Loucy (cell line): ENCODE results near the gene KRT17.

Experiments used
- H2AFZ ChIP-seq: fragments of 200-600 bp; sonication (generic); 2 replicates; pipeline ENCODE4 v1.6.0; 2016; ENCODE audit warnings: antibody characterized with exemption, mild to moderate bottlenecking, low read length, moderate library complexity
- H3F3A ChIP-seq: fragments of 200-600 bp; 2 replicates; pipeline ENCODE4 v1.6.0; 2016; ENCODE audit warnings: antibody characterized with exemption, low read depth, mild to moderate bottlenecking
- H3K27me3 ChIP-seq: fragments of 200-600 bp; sonication (generic); 2 replicates; pipeline ENCODE4 v1.6.1; 2014; ENCODE audit warnings: low read length, mild to moderate bottlenecking; ENCODE audit not compliant: insufficient read depth, poor library complexity, severe bottlenecking
- H3K36me3 ChIP-seq: fragments of 200-600 bp; sonication (generic); 2 replicates; pipeline ENCODE4 v1.6.1; 2016; ENCODE audit warnings: low read length; ENCODE audit not compliant: insufficient read depth
- H3K4me1 ChIP-seq: fragments of 200-600 bp; sonication (generic); 2 replicates; pipeline ENCODE4 v1.5.1; 2014; ENCODE audit warnings: low read length, mild to moderate bottlenecking; ENCODE audit not compliant: insufficient read depth, poor library complexity, severe bottlenecking
- H3K4me2 ChIP-seq: fragments of 200-600 bp; sonication (generic); 2 replicates; pipeline ENCODE4 v1.6.0; 2014; ENCODE audit warnings: antibody characterized with exemption, low read length, low read depth, mild to moderate bottlenecking; ENCODE audit not compliant: poor library complexity, severe bottlenecking
- H3K4me3 ChIP-seq: fragments of 200-600 bp; sonication (generic); 2 replicates; pipeline ENCODE4 v1.5.1; 2014; ENCODE audit warnings: low read length, mild to moderate bottlenecking, mixed read lengths; ENCODE audit not compliant: poor library complexity, severe bottlenecking
- H3K79me2 ChIP-seq: fragments of 200-600 bp; sonication (generic); 2 replicates; pipeline ENCODE4 v1.6.1; 2014; ENCODE audit warnings: low read length; ENCODE audit not compliant: insufficient read depth
- H3K9ac ChIP-seq: fragments of 200-600 bp; sonication (generic); 2 replicates; pipeline ENCODE4 v1.6.0; 2014; ENCODE audit warnings: mild to moderate bottlenecking, low read depth, low read length, moderate library complexity; ENCODE audit not compliant: poor library complexity, severe bottlenecking
- H3K9me2 ChIP-seq: fragments of 200-600 bp; sonication (generic); replicated peaks from 2 replicates; pipeline ENCODE4 v1.6.1; 2016; ENCODE audit warnings: low read depth, low read length, mixed read lengths
- H3K9me3 ChIP-seq: fragments of 200-600 bp; sonication (generic); 2 replicates; pipeline ENCODE4 v1.6.1; 2014; ENCODE audit warnings: mild to moderate bottlenecking, antibody characterized with exemption, low read length, low read depth; ENCODE audit not compliant: insufficient read depth
- H4K20me1 ChIP-seq: fragments of 200-600 bp; sonication (generic); 2 replicates; pipeline ENCODE4 v1.6.0; 2014; ENCODE audit warnings: antibody characterized with exemption, low read length, mild to moderate bottlenecking; ENCODE audit not compliant: insufficient read depth, poor library complexity, severe bottlenecking
- EZH2phosphoT487 ChIP-seq: fragments of 200-600 bp; IDR thresholded peaks from 2 replicates; pipeline ENCODE4 v1.6.1; 2018; ENCODE audit warnings: antibody characterized with exemption, mild to moderate bottlenecking, moderate library complexity, borderline replicate concordance
- TF ChIP-seq, protein P1 (sequence below): fragments of 200-600 bp; sonication (generic); conservative IDR thresholded peaks from 2 replicates; pipeline ENCODE4 v1.5.1; 2014; ENCODE audit warnings: mild to moderate bottlenecking, antibody characterized with exemption, low read length

Gene KRT17

DNA sequence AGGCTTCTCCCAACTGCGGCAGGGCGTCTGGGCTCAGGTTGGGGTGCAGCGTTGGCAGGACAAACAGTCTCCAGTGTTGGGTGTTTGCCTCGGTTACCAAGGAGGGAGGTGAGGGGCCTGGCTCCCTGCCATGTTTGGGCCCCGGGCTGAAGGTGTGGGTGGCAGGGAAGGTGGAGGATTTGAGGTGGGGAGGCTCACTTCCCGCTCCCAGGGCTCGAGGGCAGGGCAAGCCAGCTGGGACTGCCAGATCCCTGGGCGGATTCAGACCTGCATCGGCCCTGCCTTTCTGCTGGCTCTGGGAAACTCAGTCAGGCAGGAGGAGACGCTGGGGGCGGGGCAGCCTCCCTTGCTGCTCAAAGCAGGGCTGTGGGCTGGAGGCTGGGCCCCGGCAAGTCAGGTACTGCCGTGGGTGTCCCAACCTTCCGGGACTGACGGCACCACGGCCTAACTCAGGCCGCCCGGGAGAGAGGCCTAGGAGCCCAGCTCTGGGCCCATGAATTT, 31.3 kb upstream of the KRT17 start:
- Histone ChIP-seq H3K9me3 (no peaks in the 10 kb centered on the region), H3K9ac (no peak overlapping the region), H3K79me2 (no peaks in the 10 kb centered on the region), H4K20me1 (no peaks in the 10 kb centered on the region), H3K4me3 (no peak overlapping the region), H3K4me2 (no peak overlapping the region), H3K36me3 (no peaks in the 10 kb centered on the region), H3K9me2 (no peaks in the 10 kb centered on the region), H3K27me3 (no peaks in the 10 kb centered on the region), H3F3A (no peaks in the 10 kb centered on the region), H3K4me1 (no peaks in the 10 kb centered on the region), H2AFZ (no peak overlapping the region)
- no peak for TF ChIP-seq EZH2phosphoT487
- TF ChIP-seq, protein P1, sequence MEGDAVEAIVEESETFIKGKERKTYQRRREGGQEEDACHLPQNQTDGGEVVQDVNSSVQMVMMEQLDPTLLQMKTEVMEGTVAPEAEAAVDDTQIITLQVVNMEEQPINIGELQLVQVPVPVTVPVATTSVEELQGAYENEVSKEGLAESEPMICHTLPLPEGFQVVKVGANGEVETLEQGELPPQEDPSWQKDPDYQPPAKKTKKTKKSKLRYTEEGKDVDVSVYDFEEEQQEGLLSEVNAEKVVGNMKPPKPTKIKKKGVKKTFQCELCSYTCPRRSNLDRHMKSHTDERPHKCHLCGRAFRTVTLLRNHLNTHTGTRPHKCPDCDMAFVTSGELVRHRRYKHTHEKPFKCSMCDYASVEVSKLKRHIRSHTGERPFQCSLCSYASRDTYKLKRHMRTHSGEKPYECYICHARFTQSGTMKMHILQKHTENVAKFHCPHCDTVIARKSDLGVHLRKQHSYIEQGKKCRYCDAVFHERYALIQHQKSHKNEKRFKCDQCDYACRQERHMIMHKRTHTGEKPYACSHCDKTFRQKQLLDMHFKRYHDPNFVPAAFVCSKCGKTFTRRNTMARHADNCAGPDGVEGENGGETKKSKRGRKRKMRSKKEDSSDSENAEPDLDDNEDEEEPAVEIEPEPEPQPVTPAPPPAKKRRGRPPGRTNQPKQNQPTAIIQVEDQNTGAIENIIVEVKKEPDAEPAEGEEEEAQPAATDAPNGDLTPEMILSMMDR = no peak

DNA sequence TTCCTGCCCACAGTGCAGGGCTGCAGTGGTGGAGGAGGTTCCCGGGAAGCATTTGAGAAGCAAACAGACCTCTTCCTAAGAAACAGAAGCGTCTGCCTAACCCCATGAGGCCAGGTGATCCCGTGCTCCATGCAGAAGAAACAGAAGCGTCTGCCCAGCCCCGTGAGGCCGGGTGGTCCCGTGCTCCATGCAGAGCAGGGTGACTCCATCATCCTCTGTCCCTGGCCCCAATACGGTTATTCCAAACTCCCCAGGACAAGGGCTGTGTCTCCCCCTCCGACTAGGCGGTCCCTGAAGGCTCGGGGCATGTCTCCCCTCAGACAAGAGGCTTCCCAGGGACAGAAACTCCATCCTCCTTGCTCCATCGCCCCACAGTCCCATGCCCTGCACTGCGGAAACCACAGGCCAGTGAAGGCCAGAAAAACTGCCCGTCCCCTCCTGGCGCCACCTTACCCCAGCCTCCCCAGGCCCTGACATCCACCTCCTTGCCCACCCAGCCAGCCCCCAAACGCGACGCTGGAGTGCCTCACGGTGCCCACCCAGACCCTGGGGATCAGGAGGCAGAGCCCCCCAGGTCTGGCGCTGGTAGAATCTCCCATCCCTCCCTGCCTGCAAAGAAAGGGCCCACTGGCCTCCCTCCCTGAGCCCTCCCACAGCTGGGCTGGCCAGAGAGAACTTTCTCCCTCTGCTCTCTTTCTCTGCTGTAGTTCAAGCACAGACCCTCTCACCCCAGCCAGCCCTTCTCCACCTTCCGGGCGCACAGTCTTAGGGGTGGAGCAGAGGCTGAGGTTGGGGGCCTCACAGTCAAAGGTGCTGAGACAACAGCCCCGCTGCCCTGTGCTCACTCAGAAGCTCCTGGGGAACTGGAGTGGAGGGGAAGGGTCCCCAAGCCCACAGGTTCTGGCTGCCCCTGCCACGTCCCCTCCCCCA, 30.6 kb upstream of the KRT17 start:
- Histone ChIP-seq H3K4me1 (no peaks in the 10 kb centered on the region), H4K20me1 (no peaks in the 10 kb centered on the region), H2AFZ (no peak overlapping the region), H3K9ac (no peak overlapping the region), H3K27me3 (no peaks in the 10 kb centered on the region), H3K4me2 (no peak overlapping the region), H3K9me3 (no peaks in the 10 kb centered on the region), H3F3A (no peaks in the 10 kb centered on the region), H3K9me2 (no peaks in the 10 kb centered on the region), H3K4me3 (no peak overlapping the region), H3K36me3 (no peaks in the 10 kb centered on the region), H3K79me2 (no peaks in the 10 kb centered on the region)
- TF ChIP-seq, protein P1 = no peak
- no peak for TF ChIP-seq EZH2phosphoT487

DNA sequence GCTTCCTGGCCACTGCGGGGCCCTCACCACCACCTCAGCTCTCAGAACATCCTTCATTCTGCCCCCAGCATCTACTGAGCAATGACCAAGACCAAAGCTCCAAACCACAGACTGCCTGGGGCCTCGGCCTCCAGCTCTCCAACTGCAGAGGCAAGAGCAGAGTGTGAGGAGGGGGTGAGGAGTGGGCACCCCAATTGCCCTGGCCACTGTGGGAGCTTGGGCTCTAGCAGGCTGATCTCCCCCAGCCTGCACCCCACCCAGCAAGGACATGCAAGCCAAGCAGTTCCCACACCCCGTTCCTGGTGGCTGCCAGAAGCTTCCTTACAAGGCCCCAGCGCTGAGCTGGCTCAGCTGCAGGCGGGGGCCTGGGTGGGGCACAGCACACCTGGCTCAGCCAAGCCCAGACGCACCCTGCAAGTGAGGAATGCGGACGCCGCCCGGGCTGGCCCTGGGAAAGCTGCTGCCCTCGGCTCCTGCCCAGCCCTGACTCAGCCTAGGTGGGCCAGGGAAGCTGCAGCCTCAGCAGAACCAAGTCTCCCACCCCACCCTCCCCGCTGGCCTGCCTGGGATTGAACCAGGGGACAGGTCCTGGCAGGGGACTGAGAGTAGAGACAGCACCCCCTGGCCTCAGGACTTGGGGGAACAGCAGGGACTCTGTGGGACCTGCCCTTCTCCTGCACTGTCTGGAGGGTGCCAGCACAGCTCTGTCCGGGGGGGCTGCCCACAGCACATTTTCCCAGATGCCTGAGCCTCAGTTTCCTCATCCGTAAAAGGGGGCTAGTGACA, 29.7 kb upstream of the KRT17 start:
- H3K4me2 ChIP-seq = no peak overlapping the region
- no peak overlapping the region for H2AFZ ChIP-seq
- H3K9me2 ChIP-seq = no peaks in the 10 kb centered on the region
- TF ChIP-seq EZH2phosphoT487 = no peak
- TF ChIP-seq, protein P1 = no peak
- no peaks in the 10 kb centered on the region for H4K20me1 ChIP-seq
- H3K4me1 ChIP-seq = no peaks in the 10 kb centered on the region
- H3K27me3 ChIP-seq = no peaks in the 10 kb centered on the region
- H3F3A ChIP-seq = no peaks in the 10 kb centered on the region
- H3K4me3 ChIP-seq = no peak overlapping the region
- no peak overlapping the region for H3K9ac ChIP-seq
- H3K9me3 ChIP-seq = no peaks in the 10 kb centered on the region
- no peaks in the 10 kb centered on the region for H3K36me3 ChIP-seq
- H3K79me2 ChIP-seq = no peaks in the 10 kb centered on the region
